Vagina (tissue), 2 donors: ENCODE data around the gene FOXP2.

ENCODE experiments used
- POLR2A ChIP-seq, 2 donors: fragments of 450-650 bp; IDR thresholded peaks; one replicate each; pipeline ENCODE4 v1.6.1; 2017; ENCODE audit warnings: antibody characterized with exemption in 2 of 2, mild to moderate bottlenecking in 2 of 2, moderate library complexity in 2 of 2
- TF ChIP-seq, protein P1 (sequence below), 3 experiments: fragments of 450-650 bp in 2 of 3; fragments of 200-600 bp in 1 of 3; sonication (generic) in 1 of 3; IDR thresholded peaks; one replicate each; pipeline ENCODE4 v1.5.1; 2017 to 2019; ENCODE audit warnings: antibody characterized with exemption in 3 of 3, mild to moderate bottlenecking in 2 of 3, moderate library complexity in 2 of 3

DNA sequence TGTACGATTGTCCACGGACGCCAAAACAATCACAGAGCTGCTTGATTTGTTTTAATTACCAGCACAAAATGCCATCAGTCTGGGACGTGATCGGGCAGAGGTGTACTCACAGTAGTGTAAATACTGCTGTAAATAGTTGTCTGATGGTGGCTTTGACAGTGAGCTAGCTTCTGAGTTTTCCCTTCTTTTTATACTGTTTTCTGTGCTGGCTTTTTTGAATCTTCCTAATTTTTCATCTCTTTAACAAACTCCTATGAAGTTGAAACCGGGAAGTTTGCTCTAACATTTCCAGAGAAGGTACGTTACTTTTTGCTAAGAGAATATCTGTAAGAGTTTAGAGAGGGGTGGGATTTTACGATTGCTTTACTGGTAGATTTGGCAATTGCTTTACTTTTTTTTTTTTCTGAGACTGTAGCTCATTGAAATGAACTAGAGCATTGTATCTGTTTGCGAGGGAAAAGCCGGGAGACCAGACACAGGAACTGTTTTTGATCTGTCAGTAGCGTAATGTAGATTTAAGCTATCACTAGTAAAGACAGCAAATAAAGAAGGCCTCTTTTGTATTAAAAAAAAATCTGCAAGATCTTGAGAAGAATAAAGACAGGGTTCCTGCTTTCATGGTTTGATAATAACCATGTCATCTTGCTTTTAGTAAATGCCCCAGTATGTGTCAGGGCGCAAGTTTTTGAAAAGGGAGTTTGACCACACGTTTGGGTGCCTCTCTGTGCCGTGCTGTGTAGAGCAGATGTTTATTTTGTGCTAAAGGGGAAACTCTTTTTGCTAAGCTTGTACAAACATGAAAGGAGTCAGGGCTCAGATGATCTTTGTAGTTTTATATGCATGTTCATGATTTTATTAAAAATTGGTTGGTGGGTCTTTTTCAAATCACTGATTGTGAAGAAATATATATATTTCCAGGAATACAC, 712 bp downstream of the FOXP2 start:
- TF ChIP-seq, protein P1, sequence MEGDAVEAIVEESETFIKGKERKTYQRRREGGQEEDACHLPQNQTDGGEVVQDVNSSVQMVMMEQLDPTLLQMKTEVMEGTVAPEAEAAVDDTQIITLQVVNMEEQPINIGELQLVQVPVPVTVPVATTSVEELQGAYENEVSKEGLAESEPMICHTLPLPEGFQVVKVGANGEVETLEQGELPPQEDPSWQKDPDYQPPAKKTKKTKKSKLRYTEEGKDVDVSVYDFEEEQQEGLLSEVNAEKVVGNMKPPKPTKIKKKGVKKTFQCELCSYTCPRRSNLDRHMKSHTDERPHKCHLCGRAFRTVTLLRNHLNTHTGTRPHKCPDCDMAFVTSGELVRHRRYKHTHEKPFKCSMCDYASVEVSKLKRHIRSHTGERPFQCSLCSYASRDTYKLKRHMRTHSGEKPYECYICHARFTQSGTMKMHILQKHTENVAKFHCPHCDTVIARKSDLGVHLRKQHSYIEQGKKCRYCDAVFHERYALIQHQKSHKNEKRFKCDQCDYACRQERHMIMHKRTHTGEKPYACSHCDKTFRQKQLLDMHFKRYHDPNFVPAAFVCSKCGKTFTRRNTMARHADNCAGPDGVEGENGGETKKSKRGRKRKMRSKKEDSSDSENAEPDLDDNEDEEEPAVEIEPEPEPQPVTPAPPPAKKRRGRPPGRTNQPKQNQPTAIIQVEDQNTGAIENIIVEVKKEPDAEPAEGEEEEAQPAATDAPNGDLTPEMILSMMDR (IDR thresholded peaks at IDR 0.05): no peak
- no peak for TF ChIP-seq POLR2A (IDR thresholded peaks at IDR 0.05)
